Measurements from ENCODE around the gene ATP9B.
A peak's percentile ranks its signal among the peaks of the same experiment; 100 is the strongest.
"Not testable (repeated sequence)": the region's sequence is repeated elsewhere in the genome, so short reads cannot be mapped to it uniquely, and the experiment has no call there.

ATP9B gene

DNA sequence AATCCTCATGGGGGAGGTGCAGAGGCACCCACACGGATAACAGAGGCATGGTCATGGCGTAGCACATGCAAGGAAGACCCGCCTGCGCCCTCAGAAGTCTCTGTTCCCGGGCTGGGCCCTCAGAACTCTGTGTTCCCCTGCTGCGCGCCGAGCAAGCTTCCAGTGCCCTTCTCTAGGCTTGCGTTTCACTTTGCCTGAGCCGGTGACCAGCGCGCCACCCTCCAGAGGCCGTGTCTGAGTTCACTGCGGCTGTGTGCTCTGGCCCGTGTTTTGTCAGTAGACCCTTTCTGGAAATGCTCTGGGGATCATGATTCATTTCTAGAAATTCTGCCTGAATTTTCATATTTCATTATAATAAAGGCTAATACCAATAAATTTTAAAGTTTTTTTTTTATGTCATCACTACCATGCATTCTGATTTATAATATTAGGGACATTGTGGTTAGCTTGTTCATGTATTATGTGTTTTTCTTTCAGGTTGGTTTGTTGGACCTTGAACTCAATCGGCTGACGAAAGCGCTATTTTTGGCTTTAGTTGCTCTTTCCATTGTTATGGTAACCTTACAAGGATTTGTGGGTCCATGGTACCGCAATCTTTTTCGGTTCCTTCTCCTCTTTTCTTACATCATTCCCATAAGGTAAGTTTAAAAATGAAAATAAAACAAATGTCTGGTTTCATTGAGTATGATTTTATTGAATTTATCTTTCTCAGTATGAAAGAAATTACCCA, 183.9 kb downstream of the ATP9B start:
- no peak for TF ChIP-seq CTCF (IDR thresholded peaks at IDR 0.05; ENCODE audit: insufficient read depth, low read depth, low read length, missing control alignments)
- H3K4me3 ChIP-seq (ENCODE audit: low read length), result no peak overlapping the region
- DNase-seq (ENCODE audit: low read depth), result no peak

DNA sequence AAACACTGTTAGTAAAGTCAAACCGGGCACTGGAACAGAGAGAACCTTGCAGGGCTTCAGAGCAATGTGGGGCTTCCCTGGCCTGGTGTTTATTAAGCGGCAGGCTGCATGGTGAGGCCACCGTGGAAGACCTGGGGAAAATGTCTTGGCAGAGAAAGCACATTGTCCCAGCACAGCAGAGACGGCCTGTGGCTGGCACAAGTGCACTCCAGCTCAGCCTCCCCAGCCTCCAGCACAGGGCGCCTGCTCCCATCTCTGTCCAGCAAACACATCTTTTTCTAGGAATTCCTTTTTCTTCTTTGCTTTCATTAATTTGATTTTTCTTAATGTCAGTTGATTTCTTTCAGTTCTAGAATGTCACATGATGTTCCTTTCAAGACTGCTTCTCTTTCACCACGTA, 188.3 kb downstream of the ATP9B start:
- TF ChIP-seq CTCF (IDR thresholded peaks at IDR 0.05; ENCODE audit: insufficient read depth, low read depth, low read length, missing control alignments), result no peak
- no peak for DNase-seq (ENCODE audit: low read depth)
- H3K4me3 ChIP-seq (ENCODE audit: low read length), result no peak overlapping the region

- TF ChIP-seq CTCF (IDR thresholded peaks at IDR 0.05; ENCODE audit: insufficient read depth, low read depth, low read length, missing control alignments), result no peak
- peak; percentile 17 for DNase-seq (ENCODE audit: low read depth)
- no peak overlapping the region for H3K4me3 ChIP-seq (ENCODE audit: low read length)
These were observed 189.3 kb downstream of the ATP9B start for GRCh38 chr18:79258447-79258846.

DNA sequence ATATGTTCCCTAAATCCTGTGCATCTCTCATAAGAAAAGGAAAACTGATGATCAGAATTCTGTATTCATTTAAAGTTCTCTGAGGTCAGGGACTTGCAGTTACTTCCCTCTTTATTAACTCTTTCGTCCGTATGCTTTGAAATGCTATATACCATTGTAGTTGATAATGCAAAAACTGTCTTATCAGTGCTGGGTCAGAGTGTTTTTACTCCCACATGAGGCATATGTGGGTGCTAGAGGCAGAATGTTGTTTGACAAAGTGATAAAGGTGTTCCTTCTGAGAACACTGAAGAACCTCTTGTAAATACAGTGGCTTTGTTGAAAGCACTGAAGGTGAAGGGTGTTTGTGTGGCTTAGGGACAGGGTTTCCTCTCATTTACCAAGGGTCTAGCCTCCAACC, 190.0 kb downstream of the ATP9B start:
- no peak overlapping the region for H3K4me3 ChIP-seq (ENCODE audit: low read length)

DNA sequence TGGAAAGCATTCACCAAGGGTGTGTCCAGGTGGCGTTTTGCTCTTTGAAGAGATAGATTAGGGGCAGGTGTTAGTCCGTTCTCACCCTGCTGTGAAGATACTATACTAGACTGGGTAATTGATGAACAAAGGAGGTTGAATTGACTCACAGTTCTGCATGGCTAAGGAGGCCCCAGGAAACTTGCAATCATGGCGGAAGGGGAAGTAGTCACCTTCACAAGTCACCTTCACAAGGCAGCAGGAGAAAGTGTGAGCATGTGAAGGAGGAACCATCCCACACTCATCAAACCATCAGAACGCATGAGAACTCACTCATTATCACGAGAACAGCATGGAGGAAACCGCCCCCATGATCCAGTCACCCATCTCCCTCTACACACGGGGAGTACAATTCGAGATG, 190.8 kb downstream of the ATP9B start:
- DNase-seq (ENCODE audit: low read depth), result no peak
- no peak overlapping the region for H3K4me3 ChIP-seq (ENCODE audit: low read length)
- no peak for TF ChIP-seq CTCF (IDR thresholded peaks at IDR 0.05; ENCODE audit: insufficient read depth, low read depth, low read length, missing control alignments)

More for the DNA sequence above, 190.0 kb downstream of the ATP9B start:
- DNase-seq (ENCODE audit: low read depth), result no peak
- no peak for TF ChIP-seq CTCF (IDR thresholded peaks at IDR 0.05; ENCODE audit: insufficient read depth, low read depth, low read length, missing control alignments)

- no peak overlapping the region for H3K4me3 ChIP-seq (ENCODE audit: low read length)
- no peak for DNase-seq (ENCODE audit: low read depth)
- no peak for TF ChIP-seq CTCF (IDR thresholded peaks at IDR 0.05; ENCODE audit: insufficient read depth, low read depth, low read length, missing control alignments)
These were observed 191.3 kb downstream of the ATP9B start for GRCh38 chr18:79260510-79260909.

DNA sequence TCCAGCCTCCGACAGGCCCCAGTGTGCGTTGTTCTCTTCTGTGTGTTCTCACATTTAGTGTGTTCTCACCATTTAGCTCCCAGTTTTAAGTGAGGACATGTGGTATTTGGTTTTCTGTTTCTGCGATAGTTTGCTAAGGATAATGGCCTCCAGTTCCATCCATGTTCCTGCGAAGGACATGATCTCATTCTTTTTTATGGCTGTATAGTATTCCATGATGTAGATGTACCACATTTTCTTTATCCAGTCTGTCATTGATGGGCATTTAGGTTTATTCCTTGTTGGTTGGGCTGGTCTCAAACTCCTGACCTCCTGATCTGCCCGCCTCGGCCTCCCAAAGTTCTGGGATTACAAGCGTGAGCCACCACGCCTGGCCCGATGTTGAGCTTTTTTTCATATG, 195.9 kb downstream of the ATP9B start:
- not testable (repeated sequence) for DNase-seq (ENCODE audit: low read depth); H3K4me3 ChIP-seq (ENCODE audit: low read length)

GRCh38 chr18:79271812-79272211, 202.6 kb downstream of the ATP9B start:
- DNase-seq (ENCODE audit: low read depth); H3K4me3 ChIP-seq (ENCODE audit: low read length): not testable (repeated sequence)

Data from epithelial cell of esophagus (primary cell).